Chondrocyte (in vitro differentiated cells): ENCODE results near the gene NRARP. TPM values are rescaled to one million over a fixed set of nuclear protein-coding genes. Genes with fewer than 3 reads are reported as not detected.
"Not testable (repeated sequence)": the region's sequence is repeated elsewhere in the genome, so short reads cannot be mapped to it uniquely, and the experiment has no call there.

ENCODE experiments used
- DNase-seq: peaks from one replicate; pipeline ENCODE4 v3.0.0; 2021; ENCODE audit warnings: mixed read lengths, low spot score
- H3K27ac Mint-ChIP-seq: one replicate; pipeline ENCODE4 v1.8.0; 2021; ENCODE audit warnings: mild to moderate bottlenecking, moderate library complexity, mixed read lengths; ENCODE audit not compliant: unreplicated experiment
- H3K27me3 Mint-ChIP-seq: 2 replicates; pipeline ENCODE4 v1.8.0; 2021; ENCODE audit warnings: low read depth, mixed read lengths
- H3K36me3 Mint-ChIP-seq: 2 replicates; pipeline ENCODE4 v1.8.0; 2021; ENCODE audit warnings: low read depth, mixed read lengths
- H3K4me1 Mint-ChIP-seq: 2 replicates; pipeline ENCODE4 v1.8.0; 2021; ENCODE audit warnings: low read depth, mild to moderate bottlenecking, mixed read lengths
- H3K4me3 Mint-ChIP-seq: one replicate; pipeline ENCODE4 v1.8.0; 2021; ENCODE audit warnings: mild to moderate bottlenecking, moderate library complexity, mixed read lengths; ENCODE audit not compliant: unreplicated experiment
- H3K9me3 Mint-ChIP-seq: 2 replicates; pipeline ENCODE4 v1.8.0; 2021; ENCODE audit warnings: low read depth, mixed read lengths
- total RNA-seq: library from RNA; stranded (reverse); gene quantifications from 3 replicates; pipeline ENCODE4 v1.2.1, GENCODE V29; 2021
- TF ChIP-seq, protein P1 (sequence below): fragments of 200-600 bp; sonication (generic); IDR thresholded peaks from 2 replicates; pipeline ENCODE4 v1.5.0; 2021; ENCODE audit warnings: antibody characterized with exemption, mild to moderate bottlenecking, moderate library complexity

The NRARP gene
- total RNA-seq, 1 donor from 2014 or later, result 6.7 TPM

DNA sequence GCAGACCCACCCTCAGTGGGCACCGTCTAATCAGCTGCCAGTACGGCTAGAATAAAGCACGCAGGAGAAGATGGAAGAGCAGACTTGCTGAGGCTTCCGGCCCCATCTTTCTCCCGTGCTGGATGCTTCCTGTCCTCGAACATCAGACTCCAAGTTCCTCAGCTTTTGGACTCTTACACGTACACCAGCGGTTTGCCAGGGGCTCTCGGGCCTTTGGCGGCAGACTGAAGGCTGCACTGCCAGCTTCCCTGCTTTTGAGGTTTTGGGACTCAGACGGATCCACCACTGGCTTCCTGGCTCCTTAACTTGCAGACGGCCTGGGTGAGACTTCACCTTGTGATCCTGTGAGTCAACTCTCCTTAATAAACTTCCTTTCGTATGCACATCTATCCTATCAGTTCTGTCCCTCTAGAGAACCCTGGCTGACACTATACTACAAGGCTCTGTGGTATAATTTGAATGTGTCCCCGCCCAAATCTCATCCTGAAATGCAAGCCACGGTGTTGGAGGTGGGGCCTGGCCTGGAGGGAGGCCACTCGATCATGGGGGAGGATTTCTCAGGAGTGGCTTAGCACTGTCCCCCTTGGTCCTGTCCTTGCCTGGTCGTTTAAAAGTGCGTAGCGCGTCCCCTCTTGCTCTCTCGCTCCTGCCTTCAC is 31.1 kb upstream of the NRARP start:
- DNase-seq, result no peak
- Mint-ChIP-seq H3K27ac (no peak overlapping the region), H3K9me3 (peaks cover 10% of the 10 kb centered on the region), H3K36me3 (peaks cover 12% of the 10 kb centered on the region), H3K27me3 (no peaks in the 10 kb centered on the region), H3K4me3 (no peak overlapping the region), H3K4me1 (peaks cover 6% of the 10 kb centered on the region)
- TF ChIP-seq, protein P1, sequence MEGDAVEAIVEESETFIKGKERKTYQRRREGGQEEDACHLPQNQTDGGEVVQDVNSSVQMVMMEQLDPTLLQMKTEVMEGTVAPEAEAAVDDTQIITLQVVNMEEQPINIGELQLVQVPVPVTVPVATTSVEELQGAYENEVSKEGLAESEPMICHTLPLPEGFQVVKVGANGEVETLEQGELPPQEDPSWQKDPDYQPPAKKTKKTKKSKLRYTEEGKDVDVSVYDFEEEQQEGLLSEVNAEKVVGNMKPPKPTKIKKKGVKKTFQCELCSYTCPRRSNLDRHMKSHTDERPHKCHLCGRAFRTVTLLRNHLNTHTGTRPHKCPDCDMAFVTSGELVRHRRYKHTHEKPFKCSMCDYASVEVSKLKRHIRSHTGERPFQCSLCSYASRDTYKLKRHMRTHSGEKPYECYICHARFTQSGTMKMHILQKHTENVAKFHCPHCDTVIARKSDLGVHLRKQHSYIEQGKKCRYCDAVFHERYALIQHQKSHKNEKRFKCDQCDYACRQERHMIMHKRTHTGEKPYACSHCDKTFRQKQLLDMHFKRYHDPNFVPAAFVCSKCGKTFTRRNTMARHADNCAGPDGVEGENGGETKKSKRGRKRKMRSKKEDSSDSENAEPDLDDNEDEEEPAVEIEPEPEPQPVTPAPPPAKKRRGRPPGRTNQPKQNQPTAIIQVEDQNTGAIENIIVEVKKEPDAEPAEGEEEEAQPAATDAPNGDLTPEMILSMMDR, result no peak

DNA sequence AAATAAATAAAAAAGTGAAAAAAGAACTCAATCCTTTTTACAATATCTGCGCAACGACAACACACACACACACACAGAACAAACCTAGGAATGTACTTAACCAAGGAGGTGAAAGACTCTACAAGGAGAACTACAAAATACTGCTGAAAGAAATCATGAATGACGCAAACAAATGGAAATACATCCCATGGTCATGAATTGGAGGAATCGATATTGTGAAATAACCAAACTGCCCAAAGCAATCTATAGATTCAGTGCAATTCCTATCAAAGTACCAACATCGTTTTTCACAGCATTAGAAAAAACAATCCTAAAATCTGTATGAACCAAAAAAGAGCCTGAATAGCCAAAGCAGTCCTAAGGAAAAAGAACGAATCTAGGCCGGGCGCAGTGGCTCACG is 29.9 kb upstream of the NRARP start:
- TF ChIP-seq, protein P1, result no peak
- Mint-ChIP-seq H3K4me3 (no peak overlapping the region), H3K36me3 (peaks cover 12% of the 10 kb centered on the region), H3K9me3 (peaks cover 7% of the 10 kb centered on the region), H3K27ac (no peak overlapping the region), H3K4me1 (peaks cover 6% of the 10 kb centered on the region), H3K27me3 (no peaks in the 10 kb centered on the region)
- no peak for DNase-seq

DNA sequence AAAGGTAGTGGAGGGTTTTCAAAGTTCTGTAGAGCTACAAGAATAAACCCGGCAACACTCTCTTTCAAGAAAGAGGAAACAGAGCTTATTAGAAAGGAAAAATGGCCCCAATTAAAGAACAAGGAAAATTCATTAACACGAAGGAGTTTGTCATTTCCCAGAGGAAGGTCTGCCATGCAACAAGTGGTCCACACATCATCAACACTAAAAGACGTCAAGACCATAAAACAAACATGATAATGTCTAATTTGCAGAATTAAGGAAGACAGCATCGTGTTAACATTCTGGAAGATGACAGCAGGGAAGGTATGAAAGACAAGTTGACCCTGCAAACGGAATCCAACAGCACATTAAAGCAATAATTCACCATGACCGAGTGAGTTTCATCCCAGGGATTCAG is 28.6 kb upstream of the NRARP start:
- H3K36me3 Mint-ChIP-seq, result peaks cover 5% of the 10 kb centered on the region
- H3K4me3 Mint-ChIP-seq, result no peak overlapping the region
- H3K27me3 Mint-ChIP-seq, result no peaks in the 10 kb centered on the region
- TF ChIP-seq, protein P1, result no peak
- no peak for DNase-seq
- H3K27ac Mint-ChIP-seq, result no peak overlapping the region
- H3K4me1 Mint-ChIP-seq, result peaks cover 6% of the 10 kb centered on the region
- H3K9me3 Mint-ChIP-seq, result no peaks in the 10 kb centered on the region

DNA sequence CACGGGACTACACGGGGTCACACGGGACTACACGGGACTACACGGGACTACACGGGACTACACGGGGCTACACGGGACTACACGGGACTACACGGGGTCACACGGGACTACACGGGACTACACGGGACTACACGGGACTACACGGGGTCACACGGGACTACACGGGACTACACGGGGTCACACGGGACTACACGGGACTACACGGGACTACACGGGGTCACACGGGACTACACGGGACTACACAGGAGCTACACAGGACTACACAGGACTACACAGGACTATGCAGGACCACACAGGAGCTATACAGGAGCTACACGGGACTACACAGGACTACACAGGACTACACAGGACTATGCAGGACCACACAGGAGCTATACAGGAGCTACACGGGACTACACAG is 27.5 kb upstream of the NRARP start:
- not testable (repeated sequence) for H3K4me3 Mint-ChIP-seq, H3K9me3 Mint-ChIP-seq, H3K4me1 Mint-ChIP-seq, H3K36me3 Mint-ChIP-seq, H3K27me3 Mint-ChIP-seq, DNase-seq, H3K27ac Mint-ChIP-seq

DNA sequence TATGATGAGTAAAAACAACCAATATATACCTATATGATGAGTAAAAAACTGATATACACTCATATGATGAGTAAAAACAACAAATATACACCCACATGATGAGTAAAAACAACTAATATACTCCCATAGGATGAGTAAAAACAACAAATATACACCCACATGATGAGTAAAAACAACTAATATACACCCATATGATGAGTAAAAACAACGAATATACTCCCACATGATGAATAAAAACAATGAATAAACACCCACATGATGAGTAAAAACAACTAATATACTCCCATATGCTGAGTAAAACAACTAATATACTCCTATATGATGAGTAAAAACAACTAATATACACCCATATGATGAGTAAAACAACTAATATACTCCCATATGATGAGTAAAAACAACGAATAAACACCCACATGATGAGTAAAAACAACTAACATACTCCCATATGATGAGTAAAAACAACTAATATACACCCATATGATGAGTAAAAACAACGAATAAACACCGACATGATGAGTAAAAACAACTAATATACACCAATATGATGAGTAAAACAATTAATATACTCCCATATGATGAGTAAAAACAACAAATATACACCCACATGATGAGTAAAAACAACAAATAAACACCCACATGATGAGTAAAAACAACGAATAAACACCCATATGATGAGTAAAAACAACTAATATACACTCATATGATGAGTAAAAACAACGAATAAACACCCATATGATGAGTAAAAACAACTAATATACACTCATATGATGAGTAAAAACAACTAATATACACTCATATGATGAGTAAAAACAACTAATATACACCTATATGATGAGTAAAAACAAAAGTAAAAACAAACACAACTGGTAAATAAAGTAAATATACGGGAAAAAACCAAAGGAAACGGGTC is 25.8 kb upstream of the NRARP start:
- DNase-seq, H3K4me1 Mint-ChIP-seq, H3K27ac Mint-ChIP-seq, H3K4me3 Mint-ChIP-seq, H3K27me3 Mint-ChIP-seq, H3K36me3 Mint-ChIP-seq, H3K9me3 Mint-ChIP-seq: not testable (repeated sequence)

DNA sequence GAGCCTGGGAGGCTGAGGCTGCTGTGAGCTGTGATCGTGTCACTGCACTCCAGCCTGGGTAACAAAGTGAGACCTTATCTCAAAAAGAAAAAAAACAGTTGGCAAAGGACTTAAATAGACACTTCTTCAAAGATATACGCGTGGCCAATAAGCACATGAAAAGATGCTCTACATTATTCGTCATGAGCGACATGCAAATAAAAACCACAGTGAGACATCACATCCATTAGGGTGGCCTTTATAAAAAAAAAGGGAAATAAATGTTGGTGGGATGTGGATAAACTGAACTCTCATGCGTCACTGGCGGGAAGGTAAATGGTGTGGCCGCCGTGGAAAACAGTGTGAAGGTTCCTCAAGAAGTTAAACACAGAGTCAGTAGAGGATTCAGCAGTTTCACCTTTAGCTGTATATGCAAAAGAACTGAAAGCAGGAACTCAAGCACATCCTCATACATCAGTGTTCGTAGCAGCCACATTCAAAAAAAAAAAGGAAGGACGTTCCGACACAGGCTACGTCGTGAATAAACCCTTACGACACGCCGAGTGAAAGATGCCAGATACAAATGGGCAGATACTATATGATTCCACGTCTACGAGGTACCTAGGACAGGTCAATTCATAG is 24.5 kb upstream of the NRARP start:
- H3K27ac Mint-ChIP-seq, result no peak overlapping the region
- H3K27me3 Mint-ChIP-seq, result no peaks in the 10 kb centered on the region

More for the DNA sequence above, 24.5 kb upstream of the NRARP start:
- TF ChIP-seq, protein P1, result no peak
- H3K4me3 Mint-ChIP-seq, result no peak overlapping the region
- peaks cover 2% of the 10 kb centered on the region for H3K36me3 Mint-ChIP-seq
- no peaks in the 10 kb centered on the region for H3K4me1 Mint-ChIP-seq
- no peak for DNase-seq
- H3K9me3 Mint-ChIP-seq, result no peaks in the 10 kb centered on the region
